Endothelial cell of umbilical vein (primary cell): Measurements from ENCODE around the gene SMTNL2. TPM values are rescaled to one million over a fixed set of nuclear protein-coding genes. Genes with fewer than 3 reads are reported as not detected.

Experiments
- BruUV-seq: library from RNA; stranded (reverse); fragments of 400-500 nt; replicated peaks from 2 replicates; lab custom pipeline; 2021; lab: Mats Ljungman, UMichigan
- CTCF ChIA-PET: fragments of 300-600, 350-600 bp; sonication (Branson Sonifier 250); formaldehyde crosslinking; loops from one replicate; lab custom pipeline; 2021; ENCODE audit warnings: antibody characterized with exemption, inconsistent platforms; lab: Charles Lee
- POLR2A ChIA-PET: fragments of 300-600, 350-600 bp; sonication (Branson Sonifier 250); formaldehyde crosslinking; loops from one replicate; lab custom pipeline; 2021; ENCODE audit warnings: antibody characterized with exemption, inconsistent platforms; lab: Charles Lee
- DNase-seq: peaks from one replicate; pipeline ENCODE4 v3.0.0-alpha.2; 2011; ENCODE audit warnings: low read depth, low spot score
- FAIRE-seq: peaks from 2 replicates; lab custom pipeline; 2011; peaks lifted over from hg19 to GRCh38; lab: Jason Lieb, UNC
- H2AFZ ChIP-seq: 2 replicates; pipeline ENCODE4 v1.6.0; 2012; ENCODE audit warnings: low read depth, low read length, control low read depth, inconsistent platforms
- H3K27ac ChIP-seq: 2 replicates; pipeline ENCODE4 v1.5.1; 2011; ENCODE audit warnings: low read depth, mild to moderate bottlenecking, control low read depth, low read length, moderate library complexity; ENCODE audit not compliant: insufficient read depth
- H3K27me3 ChIP-seq, 2 experiments: 2 replicates each; pipeline versions ENCODE4 v1.6.0 to v1.6.1; 2011; ENCODE audit warnings: low read length in 2 of 2, mixed read lengths in 1 of 2; ENCODE audit not compliant: control insufficient read depth in 2 of 2, insufficient read depth in 2 of 2
- H3K36me3 ChIP-seq, 2 experiments: 2 replicates in 1 of 2; 3 replicates in 1 of 2; pipeline ENCODE4 v1.5.1; 2011; ENCODE audit warnings: low read length in 2 of 2, mild to moderate bottlenecking in 1 of 2, moderate library complexity in 1 of 2; ENCODE audit not compliant: control insufficient read depth in 2 of 2, insufficient read depth in 2 of 2; ENCODE audit errors: extremely low read depth in 1 of 2
- H3K4me1 ChIP-seq: 3 replicates; pipeline ENCODE4 v1.5.1; 2011; ENCODE audit warnings: mild to moderate bottlenecking, low read length; ENCODE audit not compliant: control insufficient read depth, insufficient read depth; ENCODE audit errors: extremely low read depth
- H3K4me2 ChIP-seq: 2 replicates; pipeline ENCODE4 v1.6.1; 2011; ENCODE audit warnings: low read length, control low read depth, mixed read lengths; ENCODE audit not compliant: insufficient read depth
- H3K4me3 ChIP-seq, 3 experiments: fragments of 200-600 bp in 1 of 3; sonication (generic), shearing (Covaris generic) in 1 of 3; replicated peaks in 1 of 3; 2 replicates each; pipeline ENCODE4 v1.5.1; 2011 to 2016; ENCODE audit warnings: control low read depth in 3 of 3, low read length in 3 of 3, mild to moderate bottlenecking in 2 of 3, inconsistent platforms in 1 of 3, low read depth in 1 of 3, moderate library complexity in 1 of 3; ENCODE audit not compliant: insufficient read depth in 1 of 3
- H3K79me2 ChIP-seq: 2 replicates; pipeline ENCODE4 v1.6.0; 2012; ENCODE audit warnings: low read length, inconsistent platforms; ENCODE audit not compliant: control insufficient read depth, insufficient read depth
- H3K9ac ChIP-seq: replicated peaks from 2 replicates; pipeline ENCODE3; 2011; ENCODE audit warnings: low read length, control low read depth; ENCODE audit not compliant: insufficient read depth; ENCODE audit errors: extremely low read depth
- H3K9me1 ChIP-seq: replicated peaks from 3 replicates; pipeline ENCODE4 v1.6.0; 2011; ENCODE audit warnings: mild to moderate bottlenecking, low read length; ENCODE audit not compliant: control insufficient read depth, insufficient read depth; ENCODE audit errors: extremely low read depth
- H3K9me3 ChIP-seq: replicated peaks from 2 replicates; pipeline ENCODE4 v1.5.1; 2012; ENCODE audit warnings: low read length, inconsistent platforms; ENCODE audit not compliant: control insufficient read depth, insufficient read depth
- H4K20me1 ChIP-seq: replicated peaks from 2 replicates; pipeline ENCODE3; 2011; ENCODE audit warnings: mild to moderate bottlenecking, low read length; ENCODE audit not compliant: control insufficient read depth, insufficient read depth; ENCODE audit errors: extremely low read depth
- EZH2 ChIP-seq: IDR thresholded peaks from 2 replicates; pipeline ENCODE4 v1.6.1; 2012; ENCODE audit warnings: borderline replicate concordance, low read depth, mild to moderate bottlenecking, moderate library complexity, low read length, inconsistent platforms; ENCODE audit not compliant: severe bottlenecking
- FOS ChIP-seq: IDR thresholded peaks from 2 replicates; pipeline ENCODE4 v1.6.1; 2011; ENCODE audit warnings: mild to moderate bottlenecking, low read length, moderate library complexity, borderline replicate concordance; ENCODE audit not compliant: insufficient read depth
- GATA2 ChIP-seq: IDR thresholded peaks from 2 replicates; pipeline ENCODE4 v1.7.0; 2011; ENCODE audit warnings: low read depth, mild to moderate bottlenecking, moderate library complexity, mixed read lengths, low read length; ENCODE audit not compliant: insufficient read length, insufficient read depth
- JUN ChIP-seq: IDR thresholded peaks from 2 replicates; pipeline ENCODE4 v1.6.1; 2011; ENCODE audit warnings: borderline replicate concordance, low read depth; ENCODE audit not compliant: insufficient read length, insufficient read depth
- MYC ChIP-seq: IDR thresholded peaks from one replicate; pipeline ENCODE4 v1.6.1; 2011; ENCODE audit warnings: mild to moderate bottlenecking, low read depth, low read length
- POLR2A ChIP-seq: IDR thresholded peaks from 2 replicates; pipeline ENCODE4 v1.6.1; 2012; ENCODE audit warnings: low read depth, mild to moderate bottlenecking, control low read depth, low read length
- POLR2AphosphoS5 ChIP-seq: IDR thresholded peaks from 2 replicates; pipeline ENCODE4 v1.6.1; 2012; ENCODE audit warnings: low read depth, mild to moderate bottlenecking, control low read depth, low read length, moderate library complexity; ENCODE audit not compliant: insufficient read depth
- dilution Hi-C: fragments of 300-500 bp; cut with MboI; formaldehyde crosslinking; loops from one replicate; pipeline ENCODE4 v1.15.0; 2019; ENCODE audit warnings: low sequenced_read_pairs; ENCODE audit not compliant: extremely low pct_ligation_motif_present
- intact Hi-C: fragments of 100-400 bp; cut with micrococcal nuclease; formaldehyde crosslinking; loops from one replicate; pipeline ENCODE4 v1.10.0; 2022
- polyA plus RNA-seq, 4 experiments: library from polyadenylated mRNA; depleted of rRNA in 3 of 4; stranded (reverse) in 3 of 4; unstranded in 1 of 4; fragments of >200 nt; gene quantifications; 2 replicates each; pipeline versions ENCODE4 v1.2.1 to v1.2.3, GENCODE V29; 2011 to 2012; ENCODE audit warnings: missing spikeins in 1 of 4
- total RNA-seq: library from RNA; stranded (reverse); gene quantifications from 2 replicates; pipeline ENCODE4 v1.2.3, GENCODE V29; 2021
- TF ChIP-seq, protein P1 (sequence below), 2 donors: IDR thresholded peaks; 1 replicate in 1 of 2; 2 replicates in 1 of 2; pipeline ENCODE4 v1.5.1; 2011; ENCODE audit warnings: low read length in 2 of 2, mild to moderate bottlenecking in 2 of 2, moderate library complexity in 2 of 2, control low read depth in 1 of 2, inconsistent platforms in 1 of 2, low read depth in 1 of 2; ENCODE audit not compliant: insufficient read depth in 1 of 2; ENCODE audit errors: extremely low read depth in 1 of 2
- TF ChIP-seq, protein P2 (sequence below): IDR thresholded peaks from 2 replicates; pipeline ENCODE4 v1.6.1; 2011; ENCODE audit not compliant: insufficient read depth, insufficient read length

The SMTNL2 gene
- total and polyA plus RNA-seq, 2 donors (not counting 3 experiments of a cell fraction or from before 2014, with no cell fraction given) = not detected

DNA sequence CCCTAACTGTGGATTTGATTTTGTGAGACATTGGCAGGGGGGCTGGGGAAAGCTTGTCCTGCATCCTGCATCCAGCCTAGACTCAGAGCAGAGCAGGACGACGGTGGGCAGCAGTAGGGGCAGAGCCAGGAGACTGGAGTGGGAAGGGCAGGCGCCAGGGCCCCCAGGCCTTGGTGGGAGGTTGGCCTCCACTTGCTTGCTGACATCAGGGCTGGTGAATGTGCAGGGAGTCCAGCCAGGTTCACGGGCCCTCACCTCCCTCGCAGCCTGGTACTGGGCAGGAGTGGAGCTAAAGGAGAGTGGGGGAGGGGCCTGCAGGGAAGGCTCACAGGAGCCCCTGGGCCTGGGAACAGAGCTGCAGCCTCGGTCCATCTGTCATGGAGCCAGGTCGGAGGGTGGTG, 2.2 kb upstream of the SMTNL2 start:
- Histone ChIP-seq H3K4me3 (no peak overlapping the region), H3K9ac (no peak overlapping the region), H3K9me1 (no peaks in the 10 kb centered on the region), H4K20me1 (no peaks in the 10 kb centered on the region), H2AFZ (no peak overlapping the region), H3K36me3 (no peaks in the 10 kb centered on the region), H3K27ac (no peak overlapping the region), H3K4me1 (no peaks in the 10 kb centered on the region), H3K9me3 (no peaks in the 10 kb centered on the region), H3K79me2 (no peaks in the 10 kb centered on the region), H3K4me2 (no peak overlapping the region), H3K27me3 (peaks cover 26 to 35% of the 10 kb centered on the region in 2 experiments)
- CTCF ChIA-PET = interaction anchor here (0.6 to 4.8 kb wide), 3 partner anchors 12 to 17 kb away, joined by 3 to 41 read pairs (median 5); no protein-coding TSS in a partner anchor
- FAIRE-seq (no peak), DNase-seq (no peak)
- dilution Hi-C loops = no loop called here
- TF ChIP-seq, protein P1, sequence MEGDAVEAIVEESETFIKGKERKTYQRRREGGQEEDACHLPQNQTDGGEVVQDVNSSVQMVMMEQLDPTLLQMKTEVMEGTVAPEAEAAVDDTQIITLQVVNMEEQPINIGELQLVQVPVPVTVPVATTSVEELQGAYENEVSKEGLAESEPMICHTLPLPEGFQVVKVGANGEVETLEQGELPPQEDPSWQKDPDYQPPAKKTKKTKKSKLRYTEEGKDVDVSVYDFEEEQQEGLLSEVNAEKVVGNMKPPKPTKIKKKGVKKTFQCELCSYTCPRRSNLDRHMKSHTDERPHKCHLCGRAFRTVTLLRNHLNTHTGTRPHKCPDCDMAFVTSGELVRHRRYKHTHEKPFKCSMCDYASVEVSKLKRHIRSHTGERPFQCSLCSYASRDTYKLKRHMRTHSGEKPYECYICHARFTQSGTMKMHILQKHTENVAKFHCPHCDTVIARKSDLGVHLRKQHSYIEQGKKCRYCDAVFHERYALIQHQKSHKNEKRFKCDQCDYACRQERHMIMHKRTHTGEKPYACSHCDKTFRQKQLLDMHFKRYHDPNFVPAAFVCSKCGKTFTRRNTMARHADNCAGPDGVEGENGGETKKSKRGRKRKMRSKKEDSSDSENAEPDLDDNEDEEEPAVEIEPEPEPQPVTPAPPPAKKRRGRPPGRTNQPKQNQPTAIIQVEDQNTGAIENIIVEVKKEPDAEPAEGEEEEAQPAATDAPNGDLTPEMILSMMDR (IDR thresholded peaks at IDR 0.05; ENCODE audit: extremely low read depth in 1 of 2, insufficient read depth in 1 of 2, low read depth in 1 of 2, low read length in 2 of 2) = no peak
- TF ChIP-seq, protein P2, sequence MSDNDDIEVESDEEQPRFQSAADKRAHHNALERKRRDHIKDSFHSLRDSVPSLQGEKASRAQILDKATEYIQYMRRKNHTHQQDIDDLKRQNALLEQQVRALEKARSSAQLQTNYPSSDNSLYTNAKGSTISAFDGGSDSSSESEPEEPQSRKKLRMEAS = no peak
- no peak for TF ChIP-seq JUN
- TF ChIP-seq FOS = no peak
- no peak for TF ChIP-seq GATA2
- no peak for TF ChIP-seq EZH2
- no peak for TF ChIP-seq MYC
- TF ChIP-seq POLR2AphosphoS5 = no peak
- TF ChIP-seq POLR2A = no peak
- intact Hi-C loops = no loop called here
- no TSS peak for BruUV-seq
- POLR2A ChIA-PET = no interaction called here
